Measurements from ENCODE around the gene DNAJC16.

- no peak for TF ChIP-seq POLR2A (IDR thresholded peaks at IDR 0.05)
- TF ChIP-seq CTCF (IDR thresholded peaks at IDR 0.05) = no peak
Observed at GRCh38 chr1:15488371-15488770, 38.3 kb upstream of the DNAJC16 start.
